ENCODE data around the gene IFNA10. TPM values are rescaled to one million over a fixed set of nuclear protein-coding genes. Genes with fewer than 3 reads are reported as not detected.

IFNA10 gene
- total and polyA plus RNA-seq, 2 of the 8 experiments (the other 6 are each of a cell fraction or from before 2014, with no cell fraction given), result not detected

DNA sequence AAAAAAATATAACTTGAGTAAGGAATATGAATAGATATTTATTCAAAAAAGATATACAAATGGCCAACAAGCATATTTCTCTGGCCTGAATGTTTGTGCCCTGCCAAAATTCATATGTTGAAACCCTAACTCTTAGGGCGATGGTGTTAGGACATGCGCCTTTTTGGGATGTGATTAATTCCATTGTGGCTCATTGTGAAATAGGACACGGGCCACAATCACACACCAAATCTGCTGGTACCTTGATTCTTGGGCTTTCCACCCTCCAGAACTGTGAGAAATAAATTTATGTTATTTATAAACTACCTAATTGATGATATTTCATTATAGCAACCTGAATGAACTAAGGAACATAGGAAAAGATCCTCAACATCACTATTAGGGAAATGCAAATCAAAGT lies 34.8 kb downstream of the IFNA10 start:
- H2AFZ ChIP-seq (ENCODE audit: low read length), result no peak overlapping the region
- CTCF ChIA-PET (ENCODE audit: partially characterized antibody), result no interaction called here
- 91% methylated on average over 3 of the region's 3 CpGs; no CpG with 5 or more reads in 1 of the 2 experiments for WGBS, 2 experiments (ENCODE audit: extremely low coverage in 1 of 2, insufficient coverage in 1 of 2, insufficient read length in 1 of 2, insufficient replicate concordance in 2 of 2, low coverage in 1 of 2, low lambda C conversion rate in 2 of 2, missing lambda C conversion rate in 1 of 2)

More for the DNA sequence above, 34.8 kb downstream of the IFNA10 start:
- DNase-seq (ENCODE audit: low read depth in 1 of 2, low spot score in 2 of 2) (no peak), FAIRE-seq (no peak)
- no peak overlapping the region for H3K4me3 ChIP-seq (ENCODE audit: extremely low read depth in 1 of 4, insufficient read depth in 2 of 4, low read depth in 3 of 4, low read length in 4 of 4)
- no peak overlapping the region for H3K9ac ChIP-seq (replicated peaks in 1 of 4; ENCODE audit: extremely low read depth in 1 of 4, low read depth in 3 of 4, low read length in 3 of 4)
- no peak overlapping the region for H2AK5ac ChIP-seq (ENCODE audit: low read depth, low read length)
- no peaks in the 10 kb centered on the region for H3K79me2 ChIP-seq (ENCODE audit: control insufficient read depth in 1 of 2, insufficient read depth in 2 of 2, low read length in 2 of 2)
- H4K20me1 ChIP-seq (replicated peaks in 1 of 2; ENCODE audit: control insufficient read depth in 1 of 2, insufficient read depth in 2 of 2, low read length in 2 of 2), result no peaks in the 10 kb centered on the region
- H3K14ac ChIP-seq (ENCODE audit: insufficient read length), result no peak overlapping the region
- H3K56ac ChIP-seq (replicated peaks; ENCODE audit: insufficient read length, low read depth, low read length), result no peak overlapping the region
- H3K36me3 ChIP-seq (ENCODE audit: control insufficient read depth in 2 of 4, insufficient read depth in 4 of 4, low read length in 3 of 4), result no peaks in the 10 kb centered on the region
- no peak overlapping the region for H3K23ac ChIP-seq (ENCODE audit: insufficient read length)
- H2BK15ac ChIP-seq (ENCODE audit: low read length), result no peak overlapping the region
- H3K9me3 ChIP-seq (ENCODE audit: insufficient read depth in 2 of 2, low read depth in 1 of 2, low read length in 1 of 2), result no peaks in the 10 kb centered on the region
- no peak overlapping the region for H2BK12ac ChIP-seq (ENCODE audit: low read depth, low read length)
- no peak overlapping the region for H4K91ac ChIP-seq (replicated peaks; ENCODE audit: insufficient read length, low read length)
- H2BK120ac ChIP-seq (replicated peaks; ENCODE audit: low read depth, low read length), result no peak overlapping the region
- POLR2A ChIA-PET (ENCODE audit: partially characterized antibody), result no interaction called here
- H3K4ac ChIP-seq (replicated peaks; ENCODE audit: insufficient read length, low read depth, low read length), result no peak overlapping the region
- H3K79me1 ChIP-seq (ENCODE audit: low read depth, low read length), result no peaks in the 10 kb centered on the region
- H3K4me2 ChIP-seq (ENCODE audit: insufficient read depth in 1 of 2, low read depth in 2 of 2, low read length in 2 of 2), result no peak overlapping the region
- H3K27ac ChIP-seq (ENCODE audit: low read depth, low read length), result no peak overlapping the region
- H4K5ac ChIP-seq (ENCODE audit: insufficient read length, low read depth, low read length), result no peak overlapping the region
- no peak overlapping the region for H3K18ac ChIP-seq (ENCODE audit: extremely low read depth, low read length)
- TF ChIP-seq GABPA (IDR thresholded peaks at IDR 0.05; ENCODE audit: borderline replicate concordance, insufficient read depth, low read length) (no peak), BRCA1 (IDR thresholded peaks at IDR 0.05; ENCODE audit: low read depth, low read length) (no peak), SP1 (IDR thresholded peaks at IDR 0.05; ENCODE audit: low read depth, low read length) (no peak), CBX8 (IDR thresholded peaks at IDR 0.05; ENCODE audit: borderline replicate concordance, low read depth, low read length) (no peak), KDM1A (IDR thresholded peaks at IDR 0.05; ENCODE audit: borderline replicate concordance, low read length) (no peak), SIX5 (IDR thresholded peaks at IDR 0.05; ENCODE audit: low read depth, low read length) (no peak), TBP (IDR thresholded peaks at IDR 0.05; ENCODE audit: low read depth, low read length) (no peak), CBX5 (IDR thresholded peaks at IDR 0.05; ENCODE audit: low read depth, low read length) (no peak), ASH2L (IDR thresholded peaks at IDR 0.05; ENCODE audit: low read length) (no peak), HDAC6 (IDR thresholded peaks at IDR 0.05; ENCODE audit: low read depth, low read length) (no peak), EZH2 (IDR thresholded peaks at IDR 0.05; ENCODE audit: low read depth, low read length, severe bottlenecking) (no peak), CTBP2 (IDR thresholded peaks at IDR 0.05; ENCODE audit: borderline replicate concordance, insufficient read depth, insufficient read length, low read length) (no peak), ZNF274 (IDR thresholded peaks at IDR 0.05; ENCODE audit: borderline replicate concordance, extremely low read depth, low read length) (no peak), EP300 (IDR thresholded peaks at IDR 0.05; ENCODE audit: borderline replicate concordance in 1 of 2, low read depth in 2 of 2, low read length in 2 of 2) (no peak), SRF (IDR thresholded peaks at IDR 0.05; ENCODE audit: low read depth, low read length) (no peak), FOSL1 (IDR thresholded peaks at IDR 0.05; ENCODE audit: insufficient read depth, low read depth, low read length) (no peak)
- no peak overlapping the region for H4K8ac ChIP-seq (ENCODE audit: extremely low read depth, insufficient read depth, low read length)
- no peaks in the 10 kb centered on the region for H3K27me3 ChIP-seq (replicated peaks in 1 of 4; ENCODE audit: control insufficient read depth in 3 of 4, extremely low read depth in 1 of 4, insufficient read depth in 3 of 4, low read length in 3 of 4)
- no peaks in the 10 kb centered on the region for H3K23me2 ChIP-seq (ENCODE audit: low read depth, low read length)
- no peaks in the 10 kb centered on the region for H3K4me1 ChIP-seq (replicated peaks in 1 of 4; ENCODE audit: control insufficient read depth in 3 of 4, insufficient read depth in 4 of 4, low read length in 3 of 4)
- no peak overlapping the region for H2BK20ac ChIP-seq (ENCODE audit: low read length)
- no peak overlapping the region for H2BK5ac ChIP-seq (ENCODE audit: low read depth, low read length)

Data from H1 (cell line).